Esophagus muscularis mucosa (tissue), 3 donors: ENCODE results near the gene ONECUT3.

Experiments
- CTCF ChIP-seq, 3 experiments: fragments of 200-600 bp in 2 of 3; fragments of 450-650 bp in 1 of 3; sonication (generic) in 2 of 3; IDR thresholded peaks; one replicate each; pipeline ENCODE4 v1.5.1; 2017 to 2019; ENCODE audit warnings: antibody characterized with exemption in 3 of 3, mild to moderate bottlenecking in 2 of 3, moderate library complexity in 1 of 3
- POLR2AphosphoS5 ChIP-seq, 2 donors: sonication (generic); formaldehyde crosslinking; IDR thresholded peaks; one replicate each; pipeline ENCODE4 v1.6.1; 2017; ENCODE audit warnings: antibody characterized with exemption in 2 of 2

GRCh38 chr19:1713170-1713569 is 40.1 kb upstream of the ONECUT3 start:
- TF ChIP-seq CTCF (IDR thresholded peaks at IDR 0.05) (no peak), POLR2AphosphoS5 (IDR thresholded peaks at IDR 0.05) (no peak)
